ENCODE measurements around the gene DNTT. TPM values are rescaled to one million over a fixed set of nuclear protein-coding genes. Genes with fewer than 3 reads are reported as not detected.
A peak's percentile ranks its signal among the peaks of the same experiment; 100 is the strongest.

The DNTT gene
- total RNA-seq, 1 experiment from 2014 or later, result not detected

GRCh38 chr10:96287392-96288105, 16.7 kb upstream of the DNTT start:
- no peak for TF ChIP-seq CTCF (IDR thresholded peaks at IDR 0.05; ENCODE audit: insufficient read depth in 1 of 2, low read depth in 1 of 2, low read length in 1 of 2, severe bottlenecking in 1 of 2, unreplicated experiment in 1 of 2)

GRCh38 chr10:96288151-96288621, 16.0 kb upstream of the DNTT start:
- H3K4me1 Mint-ChIP-seq (ENCODE audit: low read depth, unreplicated experiment), result peaks cover 28% of the 10 kb centered on the region

More at GRCh38 chr10:96287392-96288105, 16.7 kb upstream of the DNTT start:
- H3K9me3 ChIP-seq, result no peaks in the 10 kb centered on the region
- intact Hi-C loops (cut with micrococcal nuclease; ENCODE audit: unreplicated experiment), result no loop called here
- peak overlapping the region; percentile 64 for H3K4me3 Mint-ChIP-seq (ENCODE audit: unreplicated experiment)
- peaks cover 8% of the 10 kb centered on the region for H3K36me3 Mint-ChIP-seq (ENCODE audit: insufficient read depth, unreplicated experiment)
- ChIA-PET CTCF (interaction anchor here (0.5 to 1.9 kb wide), 7 partner anchors 21 to 420 kb away, joined by 3 to 30 read pairs (median 3); no protein-coding TSS in a partner anchor), POLR2A (no interaction called here)
- H3K9me3 Mint-ChIP-seq (ENCODE audit: unreplicated experiment), result peaks cover 10% of the 10 kb centered on the region
- H3K27ac Mint-ChIP-seq (ENCODE audit: unreplicated experiment), result peak overlapping the region; percentile 76
- peaks cover 35% of the 10 kb centered on the region for H3K4me1 Mint-ChIP-seq (ENCODE audit: low read depth, unreplicated experiment)
- H3K36me3 ChIP-seq (ENCODE audit: control insufficient read depth, insufficient read depth, low read length), result no peaks in the 10 kb centered on the region; the same call in 1 of the 2 replicates
- H3K27me3 ChIP-seq (replicated peaks; ENCODE audit: control insufficient read depth, insufficient read depth, low read length), result no peaks in the 10 kb centered on the region
- H3K27me3 Mint-ChIP-seq (ENCODE audit: insufficient read depth, unreplicated experiment), result no peaks in the 10 kb centered on the region
- H3K4me3 ChIP-seq (ENCODE audit: low read depth, low read length), result no peak overlapping the region
- no TSS peak for BruUV-seq (replicated peaks)
- DNase-seq, result peak; percentile 58 to 59
- peaks cover 31% of the 10 kb centered on the region for H3K4me1 ChIP-seq

More at GRCh38 chr10:96288151-96288621, 16.0 kb upstream of the DNTT start:
- Histone ChIP-seq H3K4me3 (ENCODE audit: low read depth, low read length) (0 out of 2 replicates have a peak overlapping the region, but pooled peaks have one; percentile 15), H3K27me3 (replicated peaks; ENCODE audit: control insufficient read depth, insufficient read depth, low read length) (no peaks in the 10 kb centered on the region), H3K9me3 (no peaks in the 10 kb centered on the region), H3K4me1 (peaks cover 25% of the 10 kb centered on the region), H3K36me3 (ENCODE audit: control insufficient read depth, insufficient read depth, low read length) (no peaks in the 10 kb centered on the region; the same call in 1 of the 2 replicates)
- POLR2A ChIA-PET, result no interaction called here
- no peak for TF ChIP-seq CTCF (IDR thresholded peaks at IDR 0.05; ENCODE audit: insufficient read depth in 1 of 2, low read depth in 1 of 2, low read length in 1 of 2, severe bottlenecking in 1 of 2, unreplicated experiment in 1 of 2)
- Mint-ChIP-seq H3K36me3 (ENCODE audit: insufficient read depth, unreplicated experiment) (peaks cover 8% of the 10 kb centered on the region), H3K4me3 (ENCODE audit: unreplicated experiment) (peak overlapping the region; percentile 64), H3K27ac (ENCODE audit: unreplicated experiment) (peak overlapping the region; percentile 76), H3K27me3 (ENCODE audit: insufficient read depth, unreplicated experiment) (no peaks in the 10 kb centered on the region), H3K9me3 (ENCODE audit: unreplicated experiment) (peaks cover 4% of the 10 kb centered on the region)
- CTCF ChIA-PET, result interaction anchor here (1.0 to 1.9 kb wide), 4 partner anchors 21 to 82 kb away, joined by 3 to 30 read pairs (median 4); no protein-coding TSS in a partner anchor
- intact Hi-C loops (cut with micrococcal nuclease; ENCODE audit: unreplicated experiment), result no loop called here
- BruUV-seq (replicated peaks), result no TSS peak
- DNase-seq, result no peak
